IMR-90 (cell line): ENCODE measurements around the gene GH2. TPM values are rescaled to one million over a fixed set of nuclear protein-coding genes. Genes with fewer than 3 reads are reported as not detected.

Experiments used
- ATAC-seq: fragments of 200-7000 bp; cut with Tn5 transposase; 2 replicates; pipeline ENCODE4 v1.9.1; 2020; ENCODE audit warnings: low read depth, mild to moderate bottlenecking, moderate library complexity
- BruUV-seq: library from RNA; stranded (reverse); fragments of 400-500 nt; replicated peaks from 2 replicates; lab custom pipeline; 2021; lab: Mats Ljungman, UMichigan
- CTCF ChIA-PET: fragments of 300-600 bp; formaldehyde crosslinking; extraction: SDS; loops from one replicate; lab custom pipeline; 2021; ENCODE audit warnings: antibody characterized with exemption; lab: Yijun Ruan, JAX
- POLR2A ChIA-PET: fragments of 300-600 bp; sonication (Branson Sonifier 250); formaldehyde crosslinking; loops from one replicate; lab custom pipeline; 2022; ENCODE audit warnings: antibody characterized with exemption; ENCODE audit not compliant: unreplicated experiment; lab: Charles Lee
- DNase-seq: peaks from one replicate; pipeline ENCODE4 v3.0.0; 2013
- H2AFZ ChIP-seq: replicated peaks from 2 replicates; pipeline ENCODE3; 2013; ENCODE audit warnings: low read length, mild to moderate bottlenecking; ENCODE audit not compliant: poor library complexity
- H2AK5ac ChIP-seq: 2 replicates; pipeline ENCODE4 v1.6.1; 2013; ENCODE audit warnings: low read depth, low read length, inconsistent platforms
- H2AK9ac ChIP-seq: replicated peaks from 2 replicates; pipeline ENCODE3; 2013; ENCODE audit warnings: mild to moderate bottlenecking, low read depth, low read length, moderate library complexity; ENCODE audit not compliant: poor library complexity
- H2BK120ac ChIP-seq: 2 replicates; pipeline ENCODE4 v1.6.1; 2013; ENCODE audit warnings: low read depth, low read length, inconsistent platforms
- H2BK15ac ChIP-seq: 3 replicates; pipeline ENCODE4 v1.6.1; 2013; ENCODE audit warnings: low read depth, low read length, inconsistent platforms
- H2BK20ac ChIP-seq: 2 replicates; pipeline ENCODE4 v1.6.1; 2013; ENCODE audit warnings: low read depth, mild to moderate bottlenecking, inconsistent platforms, low read length, moderate library complexity
- H2BK5ac ChIP-seq: 2 replicates; pipeline ENCODE4 v1.6.1; 2013; ENCODE audit warnings: mild to moderate bottlenecking, low read depth, low read length, inconsistent platforms; ENCODE audit not compliant: poor library complexity, severe bottlenecking
- H3K14ac ChIP-seq: replicated peaks from 2 replicates; pipeline ENCODE4 v1.6.1; 2013; ENCODE audit warnings: low read depth, low read length, inconsistent platforms
- H3K18ac ChIP-seq: 2 replicates; pipeline ENCODE4 v1.6.1; 2013; ENCODE audit warnings: low read depth, low read length, control low read depth
- H3K23ac ChIP-seq: 2 replicates; pipeline ENCODE4 v1.6.1; 2013; ENCODE audit warnings: low read depth, low read length, inconsistent platforms
- H3K27ac ChIP-seq: 2 replicates; pipeline ENCODE4 v1.5.1; 2013; ENCODE audit warnings: mild to moderate bottlenecking, control low read depth, low read length; ENCODE audit not compliant: insufficient read depth
- H3K27me3 ChIP-seq: 2 replicates; pipeline ENCODE4 v1.6.1; 2013; ENCODE audit warnings: low read length; ENCODE audit not compliant: control insufficient read depth, insufficient read depth
- H3K36me3 ChIP-seq: 2 replicates; pipeline ENCODE4 v1.6.1; 2013; ENCODE audit warnings: low read length, mixed read lengths; ENCODE audit not compliant: control insufficient read depth, insufficient read depth
- H3K4ac ChIP-seq: 2 replicates; pipeline ENCODE4 v1.6.1; 2013; ENCODE audit warnings: low read depth, low read length, inconsistent platforms
- H3K4me1 ChIP-seq: 2 replicates; pipeline ENCODE4 v1.6.1; 2013; ENCODE audit warnings: low read length, mixed read lengths; ENCODE audit not compliant: control insufficient read depth, insufficient read depth
- H3K4me2 ChIP-seq: 2 replicates; pipeline ENCODE4 v1.6.1; 2013; ENCODE audit warnings: low read depth, mild to moderate bottlenecking, control low read depth, low read length, moderate library complexity
- H3K4me3 ChIP-seq: 2 replicates; pipeline ENCODE4 v1.5.1; 2013; ENCODE audit warnings: low read depth, mild to moderate bottlenecking, control low read depth, low read length, moderate library complexity; ENCODE audit not compliant: insufficient read depth
- H3K56ac ChIP-seq: 2 replicates; pipeline ENCODE4 v1.6.1; 2013; ENCODE audit warnings: low read length, inconsistent platforms; ENCODE audit not compliant: insufficient read depth; ENCODE audit errors: extremely low read depth
- H3K79me1 ChIP-seq, 2 experiments: 2 replicates each; pipeline ENCODE4 v1.6.1; 2013; ENCODE audit warnings: low read length in 2 of 2, inconsistent platforms in 1 of 2, low read depth in 1 of 2
- H3K9ac ChIP-seq: 2 replicates; pipeline ENCODE4 v1.6.1; 2013; ENCODE audit warnings: low read depth, low read length, control low read depth
- H3K9me1 ChIP-seq: 2 replicates; pipeline ENCODE4 v1.6.1; 2013; ENCODE audit warnings: low read length, inconsistent platforms; ENCODE audit not compliant: insufficient read depth
- H3K9me3 ChIP-seq: 2 replicates; pipeline ENCODE4 v1.6.1; 2013; ENCODE audit warnings: low read length; ENCODE audit not compliant: control insufficient read depth, insufficient read depth
- H4K20me1 ChIP-seq: 2 replicates; pipeline ENCODE4 v1.6.1; 2013; ENCODE audit warnings: low read length, inconsistent platforms; ENCODE audit not compliant: insufficient read depth
- H4K5ac ChIP-seq: 2 replicates; pipeline ENCODE4 v1.6.1; 2013; ENCODE audit warnings: mild to moderate bottlenecking, low read depth, low read length, control low read depth
- H4K8ac ChIP-seq, 2 experiments: 2 replicates each; pipeline ENCODE4 v1.6.1; 2013; ENCODE audit warnings: low read depth in 2 of 2, low read length in 2 of 2, control low read depth in 1 of 2, inconsistent platforms in 1 of 2
- H4K91ac ChIP-seq: 2 replicates; pipeline ENCODE4 v1.6.1; 2013; ENCODE audit warnings: low read depth, low read length, inconsistent platforms; ENCODE audit not compliant: insufficient read depth
- BHLHE40 ChIP-seq: fragments of 150-350 bp; IDR thresholded peaks from 2 replicates; pipeline ENCODE4 v1.6.1; 2016; ENCODE audit warnings: mild to moderate bottlenecking, low read depth, low read length
- CEBPB ChIP-seq: IDR thresholded peaks from 2 replicates; pipeline ENCODE4 v1.6.1; 2012; ENCODE audit warnings: low read depth, low read length, improper control_type of control experiment
- CHD1 ChIP-seq: IDR thresholded peaks from 2 replicates; pipeline ENCODE4 v1.6.1; 2012; ENCODE audit warnings: low read depth, low read length, improper control_type of control experiment
- FOS ChIP-seq: fragments of 150-350 bp; IDR thresholded peaks from 2 replicates; pipeline ENCODE4 v1.6.1; 2016; ENCODE audit warnings: low read depth, low read length
- MAFK ChIP-seq: IDR thresholded peaks from 2 replicates; pipeline ENCODE4 v1.6.1; 2012; ENCODE audit warnings: low read depth, low read length, improper control_type of control experiment
- MAZ ChIP-seq: IDR thresholded peaks from 2 replicates; pipeline ENCODE4 v1.6.1; 2012; ENCODE audit warnings: low read depth, mild to moderate bottlenecking, low read length, improper control_type of control experiment, moderate library complexity, borderline replicate concordance
- MXI1 ChIP-seq: IDR thresholded peaks from 2 replicates; pipeline ENCODE4 v1.6.1; 2012; ENCODE audit warnings: low read depth, mild to moderate bottlenecking, low read length, moderate library complexity, borderline replicate concordance
- NFE2L2 ChIP-seq: fragments of 150-350 bp; IDR thresholded peaks from 2 replicates; pipeline ENCODE4 v1.6.1; 2016; ENCODE audit warnings: low read depth, mild to moderate bottlenecking, low read length
- POLR2A ChIP-seq: IDR thresholded peaks from 2 replicates; pipeline ENCODE4 v1.6.1; 2012; ENCODE audit warnings: mild to moderate bottlenecking, low read depth, low read length
- RAD21 ChIP-seq: IDR thresholded peaks from 2 replicates; pipeline ENCODE4 v1.6.1; 2012; ENCODE audit warnings: low read length, improper control_type of control experiment
- RCOR1 ChIP-seq: IDR thresholded peaks from 2 replicates; pipeline ENCODE4 v1.6.1; 2012; ENCODE audit warnings: mild to moderate bottlenecking, low read length, improper control_type of control experiment; ENCODE audit not compliant: insufficient replicate concordance
- RFX5 ChIP-seq: IDR thresholded peaks from 2 replicates; pipeline ENCODE4 v1.8.0; 2012; ENCODE audit warnings: low read depth, mild to moderate bottlenecking, low read length, moderate library complexity
- SMC3 ChIP-seq: fragments of 150-350 bp; IDR thresholded peaks from 2 replicates; pipeline ENCODE4 v1.6.1; 2016; ENCODE audit warnings: low read depth, mild to moderate bottlenecking, antibody characterized with exemption, low read length, moderate library complexity
- WGBS, 2 experiments: methylation state at CpG; one replicate each; pipeline versions ENCODE4 v1.1.5 to v1.1.7; 2013; ENCODE audit warnings: missing lambda C conversion rate in 2 of 2; ENCODE audit not compliant: insufficient read length in 1 of 2; ENCODE audit errors: extremely low coverage in 2 of 2; 5-methylcytosine and 5-hydroxymethylcytosine counted together
- dilution Hi-C: fragments of 300-500 bp; cut with HindIII; formaldehyde crosslinking; loops from one replicate; pipeline ENCODE4 v1.14.3; 2018; ENCODE audit warnings: low sequenced_read_pairs; ENCODE audit not compliant: unreplicated experiment
- in situ Hi-C: fragments of 300-500 bp; cut with MboI; formaldehyde crosslinking; loops from 3 replicates; pipeline ENCODE4 v1.14.3; 2019; ENCODE audit warnings: low sequenced_read_pairs, inconsistent platforms, mixed read lengths
- intact Hi-C: fragments of 100-400 bp; cut with micrococcal nuclease; formaldehyde crosslinking; loops from 2 replicates; pipeline ENCODE4 v1.10.0; 2022
- polyA plus RNA-seq, 3 experiments: library from polyadenylated mRNA; depleted of rRNA; stranded (reverse); fragments of >200 nt; gene quantifications; 2 replicates each; pipeline ENCODE4 v1.2.3, GENCODE V29; 2012; ENCODE audit warnings: low replicate concordance in 1 of 3
- total RNA-seq: library from RNA; depleted of rRNA; stranded (reverse); fragments of >200 nt; gene quantifications from 2 replicates; pipeline ENCODE4 v1.2.3, GENCODE V29; 2012
- TF ChIP-seq, protein P1 (sequence below): fragments of 150-350 bp; IDR thresholded peaks from 2 replicates; pipeline ENCODE4 v1.6.1; 2017; ENCODE audit warnings: mild to moderate bottlenecking, antibody characterized with exemption, low read length, low read depth
- TF ChIP-seq, protein P2 (sequence below): fragments of 150-350 bp; IDR thresholded peaks from 2 replicates; pipeline ENCODE4 v1.6.1; 2016; ENCODE audit warnings: low read depth, mild to moderate bottlenecking, low read length, moderate library complexity, borderline replicate concordance
- TF ChIP-seq, protein P3 (sequence below): conservative IDR thresholded peaks from 2 replicates; pipeline ENCODE4 v1.5.1; 2012; ENCODE audit warnings: mild to moderate bottlenecking, low read depth, low read length, improper control_type of control experiment

Gene GH2
- total and polyA plus RNA-seq, 2 of the 4 experiments (the other 2 are of a cell fraction) = not detected

DNA sequence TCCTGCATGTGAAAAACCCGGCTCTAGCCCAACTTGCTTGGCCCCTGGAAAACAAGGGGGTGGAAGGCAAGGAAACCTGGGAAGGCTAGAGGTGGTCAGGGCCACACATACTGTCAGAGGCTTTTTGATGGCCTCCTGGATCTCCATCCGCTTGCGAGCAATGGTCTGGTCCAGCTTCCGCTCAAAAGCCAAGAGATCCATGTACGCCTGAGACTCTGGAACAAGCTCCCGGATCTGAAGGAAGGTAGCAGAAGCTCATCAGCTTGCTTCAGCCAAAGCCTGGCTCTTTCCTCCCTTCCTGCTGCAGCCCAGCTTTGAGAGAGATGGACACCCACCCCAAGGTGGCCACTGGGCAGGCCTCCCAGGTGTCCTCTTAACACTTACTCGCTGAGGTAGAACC lies 44.9 kb downstream of the GH2 start:
- Histone ChIP-seq H2BK15ac (no peak overlapping the region), H3K27me3 (no peaks in the 10 kb centered on the region), H4K91ac (no peak overlapping the region), H2BK120ac (no peak overlapping the region), H3K14ac (no peak overlapping the region), H2AFZ (no peak overlapping the region), H3K18ac (no peak overlapping the region), H3K4me2 (no peak overlapping the region), H2BK20ac (no peak overlapping the region), H3K4me3 (no peak overlapping the region), H4K20me1 (peaks cover 56% of the 10 kb centered on the region), H3K9me3 (no peaks in the 10 kb centered on the region), H3K79me1 (peaks cover 12 to 82% of the 10 kb centered on the region in 2 experiments; a peak in 3 of 4 replicates), H3K4me1 (peaks cover 21% of the 10 kb centered on the region), H3K4ac (no peak overlapping the region), H2AK5ac (no peak overlapping the region), H2AK9ac (no peak overlapping the region), H3K36me3 (peaks cover 43% of the 10 kb centered on the region), H3K9me1 (peaks cover 12% of the 10 kb centered on the region), H2BK5ac (no peak overlapping the region), H3K23ac (no peak overlapping the region), H3K27ac (no peak overlapping the region), H4K5ac (no peak overlapping the region), H3K56ac (no peak overlapping the region), H4K8ac (no peak overlapping the region), H3K9ac (no peak overlapping the region)
- in situ Hi-C loops (no loop called here), dilution Hi-C loops (no loop called here), intact Hi-C loops (no loop called here)
- TF ChIP-seq NFE2L2 (no peak), CEBPB (no peak), RAD21 (no peak), BHLHE40 (no peak), RFX5 (no peak), MXI1 (no peak), POLR2A (no peak), MAFK (no peak), MAZ (no peak), SMC3 (no peak), CHD1 (no peak), RCOR1 (no peak), FOS (no peak)
- TF ChIP-seq, protein P1, sequence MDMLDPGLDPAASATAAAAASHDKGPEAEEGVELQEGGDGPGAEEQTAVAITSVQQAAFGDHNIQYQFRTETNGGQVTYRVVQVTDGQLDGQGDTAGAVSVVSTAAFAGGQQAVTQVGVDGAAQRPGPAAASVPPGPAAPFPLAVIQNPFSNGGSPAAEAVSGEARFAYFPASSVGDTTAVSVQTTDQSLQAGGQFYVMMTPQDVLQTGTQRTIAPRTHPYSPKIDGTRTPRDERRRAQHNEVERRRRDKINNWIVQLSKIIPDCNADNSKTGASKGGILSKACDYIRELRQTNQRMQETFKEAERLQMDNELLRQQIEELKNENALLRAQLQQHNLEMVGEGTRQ = no peak
- TF ChIP-seq, protein P2, sequence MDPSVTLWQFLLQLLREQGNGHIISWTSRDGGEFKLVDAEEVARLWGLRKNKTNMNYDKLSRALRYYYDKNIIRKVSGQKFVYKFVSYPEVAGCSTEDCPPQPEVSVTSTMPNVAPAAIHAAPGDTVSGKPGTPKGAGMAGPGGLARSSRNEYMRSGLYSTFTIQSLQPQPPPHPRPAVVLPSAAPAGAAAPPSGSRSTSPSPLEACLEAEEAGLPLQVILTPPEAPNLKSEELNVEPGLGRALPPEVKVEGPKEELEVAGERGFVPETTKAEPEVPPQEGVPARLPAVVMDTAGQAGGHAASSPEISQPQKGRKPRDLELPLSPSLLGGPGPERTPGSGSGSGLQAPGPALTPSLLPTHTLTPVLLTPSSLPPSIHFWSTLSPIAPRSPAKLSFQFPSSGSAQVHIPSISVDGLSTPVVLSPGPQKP = no peak
- TF ChIP-seq, protein P3, sequence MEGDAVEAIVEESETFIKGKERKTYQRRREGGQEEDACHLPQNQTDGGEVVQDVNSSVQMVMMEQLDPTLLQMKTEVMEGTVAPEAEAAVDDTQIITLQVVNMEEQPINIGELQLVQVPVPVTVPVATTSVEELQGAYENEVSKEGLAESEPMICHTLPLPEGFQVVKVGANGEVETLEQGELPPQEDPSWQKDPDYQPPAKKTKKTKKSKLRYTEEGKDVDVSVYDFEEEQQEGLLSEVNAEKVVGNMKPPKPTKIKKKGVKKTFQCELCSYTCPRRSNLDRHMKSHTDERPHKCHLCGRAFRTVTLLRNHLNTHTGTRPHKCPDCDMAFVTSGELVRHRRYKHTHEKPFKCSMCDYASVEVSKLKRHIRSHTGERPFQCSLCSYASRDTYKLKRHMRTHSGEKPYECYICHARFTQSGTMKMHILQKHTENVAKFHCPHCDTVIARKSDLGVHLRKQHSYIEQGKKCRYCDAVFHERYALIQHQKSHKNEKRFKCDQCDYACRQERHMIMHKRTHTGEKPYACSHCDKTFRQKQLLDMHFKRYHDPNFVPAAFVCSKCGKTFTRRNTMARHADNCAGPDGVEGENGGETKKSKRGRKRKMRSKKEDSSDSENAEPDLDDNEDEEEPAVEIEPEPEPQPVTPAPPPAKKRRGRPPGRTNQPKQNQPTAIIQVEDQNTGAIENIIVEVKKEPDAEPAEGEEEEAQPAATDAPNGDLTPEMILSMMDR = no peak
- ATAC-seq = no peak
- WGBS, 2 experiments = 98% methylated on average over 6 of the region's 7 CpGs; no CpG with 5 or more reads in 1 of the 2 experiments
- CTCF ChIA-PET = no interaction called here
- DNase-seq = no peak
- POLR2A ChIA-PET = interaction anchor here (0.5 kb wide), 1 partner anchor 8 kb away, joined by 3 read pairs; no protein-coding TSS in a partner anchor
- no TSS peak for BruUV-seq
